ENCODE measurements around the gene CFAP251.

DNA sequence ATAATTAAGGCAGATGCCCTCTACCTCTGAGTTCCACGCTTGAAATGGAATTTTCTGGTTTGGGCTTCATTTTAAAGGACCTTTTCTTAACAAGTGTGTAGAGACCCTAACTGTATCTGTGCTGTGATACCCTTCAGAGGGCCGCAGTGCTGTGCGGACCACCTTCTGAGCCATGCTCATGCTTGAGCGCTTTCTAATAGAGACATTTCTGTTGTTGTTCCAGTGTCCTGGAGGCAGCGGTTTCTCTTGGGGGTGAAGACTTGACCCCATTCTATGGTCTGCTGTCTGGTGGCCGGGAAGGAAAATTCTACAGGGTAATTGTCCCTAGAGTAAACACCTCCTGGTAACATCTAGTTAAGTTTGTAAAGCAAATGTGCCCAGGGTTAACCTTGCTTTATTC lies 56.6 kb downstream of the CFAP251 start:
- TF ChIP-seq SUZ12 (IDR thresholded peaks at IDR 0.05; ENCODE audit: low read length), result no peak
- TF ChIP-seq, protein P1, sequence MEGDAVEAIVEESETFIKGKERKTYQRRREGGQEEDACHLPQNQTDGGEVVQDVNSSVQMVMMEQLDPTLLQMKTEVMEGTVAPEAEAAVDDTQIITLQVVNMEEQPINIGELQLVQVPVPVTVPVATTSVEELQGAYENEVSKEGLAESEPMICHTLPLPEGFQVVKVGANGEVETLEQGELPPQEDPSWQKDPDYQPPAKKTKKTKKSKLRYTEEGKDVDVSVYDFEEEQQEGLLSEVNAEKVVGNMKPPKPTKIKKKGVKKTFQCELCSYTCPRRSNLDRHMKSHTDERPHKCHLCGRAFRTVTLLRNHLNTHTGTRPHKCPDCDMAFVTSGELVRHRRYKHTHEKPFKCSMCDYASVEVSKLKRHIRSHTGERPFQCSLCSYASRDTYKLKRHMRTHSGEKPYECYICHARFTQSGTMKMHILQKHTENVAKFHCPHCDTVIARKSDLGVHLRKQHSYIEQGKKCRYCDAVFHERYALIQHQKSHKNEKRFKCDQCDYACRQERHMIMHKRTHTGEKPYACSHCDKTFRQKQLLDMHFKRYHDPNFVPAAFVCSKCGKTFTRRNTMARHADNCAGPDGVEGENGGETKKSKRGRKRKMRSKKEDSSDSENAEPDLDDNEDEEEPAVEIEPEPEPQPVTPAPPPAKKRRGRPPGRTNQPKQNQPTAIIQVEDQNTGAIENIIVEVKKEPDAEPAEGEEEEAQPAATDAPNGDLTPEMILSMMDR (IDR thresholded peaks at IDR 0.05; ENCODE audit: control extremely low read depth in 1 of 3, insufficient read depth in 1 of 3, low read depth in 1 of 3, low read length in 3 of 3), result no peak
- TF ChIP-seq EP300 (IDR thresholded peaks at IDR 0.05; ENCODE audit: borderline replicate concordance in 1 of 2, low read depth in 2 of 2, low read length in 2 of 2), result no peak
- no peak for TF ChIP-seq TCF12 (IDR thresholded peaks at IDR 0.05; ENCODE audit: low read depth, low read length)

Measured in H1 (cell line).